Regular cardiac myocyte (primary cell): ENCODE results near the gene GALNT2. TPM values are rescaled to one million over a fixed set of nuclear protein-coding genes. Genes with fewer than 3 reads are reported as not detected.

Source experiments
- total RNA-seq: library from RNA; depleted of rRNA; stranded (reverse); fragments of >200 nt; gene quantifications from 2 replicates; pipeline ENCODE4 v1.2.3, GENCODE V29; 2014

GALNT2 gene
- 112 and 124 TPM in 2 replicates for total RNA-seq

DNA sequence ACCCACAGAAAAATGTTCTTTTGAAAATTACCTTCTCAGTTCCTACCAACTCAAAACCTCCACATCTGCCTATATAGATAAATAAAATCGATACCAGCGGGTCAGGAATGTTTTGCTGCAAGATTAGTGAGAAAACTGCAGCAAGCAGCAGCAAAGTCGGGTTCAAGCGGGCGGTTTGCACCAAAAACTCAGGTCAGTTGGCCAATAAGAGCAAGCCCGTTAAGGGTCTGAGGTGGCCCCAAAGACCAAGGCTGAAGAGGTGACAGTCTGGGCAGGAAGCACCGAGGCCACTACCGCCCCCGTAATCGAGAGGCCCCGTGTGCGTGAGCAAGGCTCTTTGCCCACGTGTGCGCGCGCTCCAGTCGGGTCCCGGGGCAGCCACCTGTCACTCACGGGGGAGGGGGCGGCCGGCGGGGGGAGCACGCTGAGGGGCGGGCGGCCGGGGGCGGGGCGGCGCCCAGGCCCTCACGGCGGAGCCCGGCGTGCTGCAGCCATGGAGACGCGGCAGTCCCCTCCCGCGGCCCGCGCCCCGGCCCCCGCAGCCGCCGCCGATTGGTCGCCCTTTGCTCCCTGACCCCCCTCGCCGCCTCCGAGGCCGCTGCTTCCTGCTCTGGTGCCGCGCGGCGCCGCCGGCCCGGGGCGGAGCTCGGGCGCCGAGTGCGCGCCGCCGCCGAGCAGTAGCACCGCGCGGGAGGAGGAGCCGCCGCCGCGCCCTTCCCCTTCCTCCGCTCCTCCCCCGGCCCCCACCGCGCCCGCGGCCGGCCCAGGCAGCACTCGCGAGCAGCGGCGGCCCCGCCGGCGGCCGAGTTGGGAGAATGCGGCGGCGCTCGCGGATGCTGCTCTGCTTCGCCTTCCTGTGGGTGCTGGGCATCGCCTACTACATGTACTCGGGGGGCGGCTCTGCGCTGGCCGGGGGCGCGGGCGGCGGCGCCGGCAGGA, at the start of gene GALNT2:
Gene GALNT2 (plus strand): TSS at position 773 of the 939 bp plus-strand sequence. CDS start 43 bp downstream, at position 816.

